Progenitor cell of endocrine pancreas (in vitro differentiated cells): ENCODE data around the gene PHF3. TPM values are rescaled to one million over a fixed set of nuclear protein-coding genes. Genes with fewer than 3 reads are reported as not detected.

Source experiments
- DNase-seq: peaks from one replicate; pipeline ENCODE4 v3.0.0; 2021; ENCODE audit warnings: low spot score; ENCODE audit not compliant: unreplicated experiment
- H3K27ac Mint-ChIP-seq: 2 replicates; pipeline ENCODE4 v1.8.0; 2021; ENCODE audit warnings: mild to moderate bottlenecking, moderate library complexity, mixed read lengths
- H3K27me3 Mint-ChIP-seq: 2 replicates; pipeline ENCODE4 v1.8.0; 2021; ENCODE audit warnings: mixed read lengths
- H3K36me3 Mint-ChIP-seq: 2 replicates; pipeline ENCODE4 v1.8.0; 2022; ENCODE audit warnings: mixed read lengths; ENCODE audit not compliant: insufficient read depth
- H3K4me1 Mint-ChIP-seq: 2 replicates; pipeline ENCODE4 v1.8.0; 2021; ENCODE audit warnings: low read depth, mixed read lengths
- H3K4me3 Mint-ChIP-seq: 2 replicates; pipeline ENCODE4 v1.8.0; 2021; ENCODE audit warnings: low read depth, mild to moderate bottlenecking, moderate library complexity, mixed read lengths
- H3K9me3 Mint-ChIP-seq: 2 replicates; pipeline ENCODE4 v1.8.0; 2021; ENCODE audit warnings: low read depth, mixed read lengths
- CTCF ChIP-seq: fragments of 200-600 bp; sonication (generic); IDR thresholded peaks from one replicate; pipeline ENCODE4 v1.5.0; 2021; ENCODE audit warnings: antibody characterized with exemption, mild to moderate bottlenecking; ENCODE audit not compliant: unreplicated experiment
- total RNA-seq: library from RNA; stranded (reverse); gene quantifications from 2 replicates; pipeline ENCODE4 v1.2.1, GENCODE V29; 2021

The PHF3 gene
- total RNA-seq, 1 donor from 2014 or later, result 61.6 TPM

- no peak for TF ChIP-seq CTCF
- DNase-seq, result no peak
- Mint-ChIP-seq H3K27ac (no peak overlapping the region), H3K36me3 (no peaks in the 10 kb centered on the region), H3K27me3 (no peaks in the 10 kb centered on the region), H3K4me3 (no peak overlapping the region), H3K4me1 (peaks cover 19% of the 10 kb centered on the region), H3K9me3 (no peaks in the 10 kb centered on the region)
Observed at GRCh38 chr6:63661769-63662168, 26.2 kb downstream of the PHF3 start.

GRCh38 chr6:63663147-63663955 is 27.7 kb downstream of the PHF3 start:
- Mint-ChIP-seq H3K27ac (peak overlapping the region; percentile 59), H3K9me3 (no peaks in the 10 kb centered on the region), H3K4me3 (no peak overlapping the region), H3K27me3 (no peaks in the 10 kb centered on the region), H3K4me1 (peaks cover 12% of the 10 kb centered on the region), H3K36me3 (no peaks in the 10 kb centered on the region)
- no peak for DNase-seq
- TF ChIP-seq CTCF, result no peak

GRCh38 chr6:63663956-63664281 is 28.3 kb downstream of the PHF3 start:
- H3K4me3 Mint-ChIP-seq, result no peak overlapping the region
- no peak for DNase-seq
- no peaks in the 10 kb centered on the region for H3K36me3 Mint-ChIP-seq
- no peaks in the 10 kb centered on the region for H3K9me3 Mint-ChIP-seq
- no peak for TF ChIP-seq CTCF
- H3K27me3 Mint-ChIP-seq, result no peaks in the 10 kb centered on the region
- H3K27ac Mint-ChIP-seq, result no peak overlapping the region
- peaks cover 8% of the 10 kb centered on the region for H3K4me1 Mint-ChIP-seq

GRCh38 chr6:63671098-63671754 is 35.6 kb downstream of the PHF3 start:
- DNase-seq, result no peak
- Mint-ChIP-seq H3K27me3 (no peaks in the 10 kb centered on the region), H3K9me3 (no peaks in the 10 kb centered on the region), H3K27ac (peak overlapping the region; percentile 11), H3K4me1 (peaks cover 23% of the 10 kb centered on the region), H3K36me3 (peaks cover 8% of the 10 kb centered on the region), H3K4me3 (no peak overlapping the region)
- TF ChIP-seq CTCF, result no peak

- H3K27me3 Mint-ChIP-seq, result no peaks in the 10 kb centered on the region
- peaks cover 23% of the 10 kb centered on the region for H3K4me1 Mint-ChIP-seq
- H3K9me3 Mint-ChIP-seq, result no peaks in the 10 kb centered on the region
- peak overlapping the region; percentile 22 for H3K27ac Mint-ChIP-seq
- peaks cover 8% of the 10 kb centered on the region for H3K36me3 Mint-ChIP-seq
- H3K4me3 Mint-ChIP-seq, result no peak overlapping the region
- no peak for DNase-seq
- TF ChIP-seq CTCF, result no peak
Observed at GRCh38 chr6:63672582-63673129, 37.1 kb downstream of the PHF3 start.
